ENCODE measurements around the gene FXYD6. TPM values are rescaled to one million over a fixed set of nuclear protein-coding genes. Genes with fewer than 3 reads are reported as not detected.

The FXYD6 gene
- total RNA-seq, 2 donors from 2014 or later, result 0.19 TPM; not detected in 1

DNA sequence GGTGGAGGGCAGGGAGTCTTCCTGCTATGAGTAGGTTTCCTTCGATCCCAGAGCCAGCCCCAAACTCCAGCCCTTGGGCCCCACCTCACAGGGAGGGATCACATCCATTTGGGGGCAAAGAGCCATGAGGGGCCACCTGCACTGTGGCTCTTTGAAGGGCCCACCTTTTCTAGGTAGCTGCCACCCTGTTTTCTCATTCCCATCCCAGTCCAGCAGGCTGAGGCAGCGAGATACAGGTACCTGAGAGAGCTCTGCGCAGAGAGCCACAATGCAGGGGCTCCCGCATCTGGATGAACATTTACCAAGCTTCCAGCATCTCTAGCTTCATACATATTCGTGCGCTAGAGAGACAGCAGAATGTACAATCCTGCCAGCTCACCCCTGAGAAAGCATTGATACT is 16.3 kb downstream of the FXYD6 start:
- H3K36me3 Mint-ChIP-seq (ENCODE audit: low read depth), result no peaks in the 10 kb centered on the region
- peaks cover 16% of the 10 kb centered on the region for H3K27me3 Mint-ChIP-seq
- no peak overlapping the region for H3K27ac Mint-ChIP-seq
- H3K9me3 Mint-ChIP-seq, result no peaks in the 10 kb centered on the region
- peaks cover 5% of the 10 kb centered on the region for H3K4me1 Mint-ChIP-seq
- no peak overlapping the region for H3K4me3 Mint-ChIP-seq
- ATAC-seq (replicated peaks), result no peak

DNA sequence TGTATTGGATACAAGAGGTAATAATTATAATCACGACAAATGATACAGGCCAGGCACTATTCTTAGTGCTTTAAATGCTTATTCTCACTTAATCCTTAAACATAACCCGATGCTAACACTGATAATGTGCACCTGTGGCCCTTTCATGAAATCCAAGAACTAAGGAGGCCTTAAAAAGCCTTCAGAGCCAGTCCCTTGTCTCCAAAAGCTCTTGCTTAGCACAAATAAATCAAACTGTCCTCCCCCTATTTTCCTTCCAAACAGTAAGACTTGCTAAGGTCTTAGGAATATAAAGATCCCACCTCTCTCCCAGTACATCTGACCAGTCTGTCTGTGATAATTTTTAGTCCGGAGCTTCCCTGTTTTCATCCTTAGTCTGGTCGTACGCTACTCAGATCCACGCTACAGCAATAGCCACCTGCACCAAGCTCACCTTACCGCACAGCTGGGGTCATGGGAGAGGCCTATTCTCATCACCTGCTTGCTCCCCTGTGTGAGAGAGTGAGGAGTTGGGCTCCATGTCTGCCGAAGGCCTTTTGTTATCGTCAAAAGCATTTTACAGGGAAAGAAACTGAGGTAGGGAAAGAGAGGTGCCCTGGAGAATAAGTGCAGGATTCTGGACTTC is 16.9 kb downstream of the FXYD6 start:
- Mint-ChIP-seq H3K4me1 (peaks cover 5% of the 10 kb centered on the region), H3K27me3 (peaks cover 17% of the 10 kb centered on the region)
- no peak for ATAC-seq (replicated peaks)

DNA sequence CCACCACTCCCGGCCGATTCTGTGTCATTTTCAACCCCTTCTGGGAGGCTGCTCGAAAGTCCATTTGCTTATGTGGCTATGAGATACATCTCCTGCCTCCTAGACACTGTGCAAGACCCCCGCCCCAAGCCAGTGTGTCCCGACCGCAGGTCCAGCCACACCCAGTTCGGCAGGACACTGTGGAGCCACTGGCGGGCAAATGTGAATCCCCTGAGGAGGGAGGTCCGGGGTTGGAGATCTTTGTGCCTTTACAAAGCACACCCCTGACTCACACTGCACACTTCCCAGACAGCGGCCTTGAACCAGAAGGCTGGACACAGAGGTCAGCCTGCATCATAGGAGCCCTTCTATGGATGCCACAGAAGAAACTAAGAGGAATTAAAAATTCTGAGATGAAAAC is 17.4 kb downstream of the FXYD6 start:
- no peak for ATAC-seq (replicated peaks)
- Mint-ChIP-seq H3K36me3 (ENCODE audit: low read depth) (no peaks in the 10 kb centered on the region), H3K27me3 (peaks cover 20% of the 10 kb centered on the region), H3K27ac (no peak overlapping the region), H3K4me3 (no peak overlapping the region), H3K4me1 (peaks cover 5% of the 10 kb centered on the region), H3K9me3 (no peaks in the 10 kb centered on the region)

More for the DNA sequence above, 16.9 kb downstream of the FXYD6 start:
- no peaks in the 10 kb centered on the region for H3K9me3 Mint-ChIP-seq
- no peak overlapping the region for H3K4me3 Mint-ChIP-seq
- H3K27ac Mint-ChIP-seq, result no peak overlapping the region
- no peaks in the 10 kb centered on the region for H3K36me3 Mint-ChIP-seq (ENCODE audit: low read depth)

GRCh38 chr11:117857734-117858414 is 18.6 kb downstream of the FXYD6 start:
- no peaks in the 10 kb centered on the region for H3K36me3 Mint-ChIP-seq (ENCODE audit: low read depth)
- ATAC-seq (replicated peaks), result no peak
- peaks cover 20% of the 10 kb centered on the region for H3K27me3 Mint-ChIP-seq

GRCh38 chr11:117855912-117856651 is 20.4 kb downstream of the FXYD6 start:
- no peak overlapping the region for H3K27ac Mint-ChIP-seq
- no peak for ATAC-seq (replicated peaks)
- no peak overlapping the region for H3K4me3 Mint-ChIP-seq
- peaks cover 20% of the 10 kb centered on the region for H3K27me3 Mint-ChIP-seq
- H3K9me3 Mint-ChIP-seq, result no peaks in the 10 kb centered on the region
- H3K4me1 Mint-ChIP-seq, result no peaks in the 10 kb centered on the region
- H3K36me3 Mint-ChIP-seq (ENCODE audit: low read depth), result no peaks in the 10 kb centered on the region

More at GRCh38 chr11:117857734-117858414, 18.6 kb downstream of the FXYD6 start:
- H3K4me1 Mint-ChIP-seq, result peaks cover 5% of the 10 kb centered on the region
- no peak overlapping the region for H3K4me3 Mint-ChIP-seq
- no peak overlapping the region for H3K27ac Mint-ChIP-seq
- no peaks in the 10 kb centered on the region for H3K9me3 Mint-ChIP-seq

- Mint-ChIP-seq H3K4me1 (no peaks in the 10 kb centered on the region), H3K4me3 (no peak overlapping the region), H3K9me3 (no peaks in the 10 kb centered on the region), H3K36me3 (ENCODE audit: low read depth) (no peaks in the 10 kb centered on the region), H3K27ac (no peak overlapping the region), H3K27me3 (peaks cover 20% of the 10 kb centered on the region)
- ATAC-seq (replicated peaks), result no peak
These were observed 21.1 kb downstream of the FXYD6 start for GRCh38 chr11:117855186-117855845.

- Mint-ChIP-seq H3K9me3 (no peaks in the 10 kb centered on the region), H3K36me3 (ENCODE audit: low read depth) (no peaks in the 10 kb centered on the region), H3K4me3 (no peak overlapping the region), H3K4me1 (peaks cover 5% of the 10 kb centered on the region), H3K27me3 (peaks cover 20% of the 10 kb centered on the region), H3K27ac (no peak overlapping the region)
- ATAC-seq (replicated peaks), result no peak
These were observed 24.1 kb downstream of the FXYD6 start for GRCh38 chr11:117852309-117852708.

DNA sequence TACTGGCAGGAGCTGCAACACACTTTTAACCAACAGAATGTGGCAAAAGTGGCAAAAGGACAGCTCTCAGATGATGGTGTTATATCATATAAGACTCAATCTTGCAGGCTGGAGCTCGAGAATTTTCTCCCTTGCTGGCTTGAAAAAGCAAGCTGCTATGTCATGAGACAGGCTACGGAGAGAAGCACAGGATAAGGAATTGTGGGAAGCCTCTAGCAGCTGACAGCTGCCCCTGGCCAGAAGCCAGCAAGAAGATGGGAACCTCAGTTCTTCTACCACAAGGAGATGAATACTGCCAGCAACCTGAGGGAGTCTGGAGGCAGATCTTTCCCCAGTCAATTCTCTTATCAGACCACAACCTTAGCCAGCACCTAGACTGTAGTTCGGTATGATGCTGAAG is 24.6 kb downstream of the FXYD6 start:
- no peak for ATAC-seq (replicated peaks)
- Mint-ChIP-seq H3K9me3 (no peaks in the 10 kb centered on the region), H3K4me3 (no peak overlapping the region), H3K4me1 (peaks cover 5% of the 10 kb centered on the region), H3K27ac (no peak overlapping the region), H3K36me3 (ENCODE audit: low read depth) (no peaks in the 10 kb centered on the region), H3K27me3 (peaks cover 16% of the 10 kb centered on the region)

- Mint-ChIP-seq H3K27ac (no peak overlapping the region), H3K9me3 (no peaks in the 10 kb centered on the region), H3K4me3 (no peak overlapping the region), H3K36me3 (ENCODE audit: low read depth) (no peaks in the 10 kb centered on the region), H3K4me1 (peaks cover 5% of the 10 kb centered on the region), H3K27me3 (peaks cover 12% of the 10 kb centered on the region)
- peak; percentile 47 for ATAC-seq (replicated peaks)
These were observed 25.4 kb downstream of the FXYD6 start for GRCh38 chr11:117851106-117851505.

- H3K4me1 Mint-ChIP-seq, result peaks cover 5% of the 10 kb centered on the region
- H3K4me3 Mint-ChIP-seq, result no peak overlapping the region
- no peaks in the 10 kb centered on the region for H3K9me3 Mint-ChIP-seq
- H3K27me3 Mint-ChIP-seq, result peaks cover 8% of the 10 kb centered on the region
- H3K27ac Mint-ChIP-seq, result no peak overlapping the region
- peak; percentile 50 for ATAC-seq (replicated peaks)
- no peaks in the 10 kb centered on the region for H3K36me3 Mint-ChIP-seq (ENCODE audit: low read depth)
These were observed 26.6 kb downstream of the FXYD6 start for GRCh38 chr11:117849781-117850414.

DNA sequence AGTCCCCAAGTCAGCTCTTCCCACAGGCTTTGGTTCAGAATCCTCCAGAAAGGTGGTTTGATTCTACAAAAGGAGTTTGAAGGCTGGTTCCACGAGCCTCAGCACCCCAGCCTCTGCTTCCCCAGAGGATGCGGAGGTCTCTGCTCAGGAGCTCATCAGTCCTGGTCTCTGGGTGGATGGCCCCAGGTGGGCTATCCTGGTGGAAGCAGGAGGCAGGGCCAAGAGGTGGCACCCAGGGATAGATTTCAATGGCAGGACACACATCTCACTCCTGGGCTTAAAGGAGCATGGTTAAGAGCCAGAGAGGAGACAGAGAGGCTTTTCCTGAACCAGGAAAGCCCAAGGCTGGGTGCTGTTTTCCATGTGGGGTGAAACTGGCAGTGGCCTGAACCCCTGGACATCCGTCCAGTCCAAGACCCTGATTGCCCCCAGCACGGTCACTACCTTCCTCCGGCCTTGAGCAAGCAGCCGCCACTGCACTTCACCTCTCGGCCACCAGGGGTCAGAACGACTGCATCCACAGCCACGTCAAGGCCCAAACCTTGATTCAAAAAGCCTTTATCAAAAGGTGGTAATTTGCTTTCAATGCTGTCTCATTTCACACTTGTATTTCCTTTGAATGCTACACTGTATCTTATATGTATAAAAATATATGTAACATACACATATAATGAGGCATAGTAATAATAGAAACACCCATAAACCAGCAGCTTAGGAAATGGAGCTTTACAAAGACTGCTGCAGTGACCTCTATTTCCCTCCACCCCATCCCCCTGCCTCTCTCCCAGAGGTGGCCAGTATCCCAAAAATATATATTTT is 32.6 kb downstream of the FXYD6 start:
- ATAC-seq (replicated peaks), result peak; percentile 83
- Mint-ChIP-seq H3K27me3 (no peaks in the 10 kb centered on the region), H3K4me3 (no peak overlapping the region), H3K36me3 (ENCODE audit: low read depth) (no peaks in the 10 kb centered on the region), H3K4me1 (no peaks in the 10 kb centered on the region), H3K9me3 (no peaks in the 10 kb centered on the region), H3K27ac (no peak overlapping the region)

DNA sequence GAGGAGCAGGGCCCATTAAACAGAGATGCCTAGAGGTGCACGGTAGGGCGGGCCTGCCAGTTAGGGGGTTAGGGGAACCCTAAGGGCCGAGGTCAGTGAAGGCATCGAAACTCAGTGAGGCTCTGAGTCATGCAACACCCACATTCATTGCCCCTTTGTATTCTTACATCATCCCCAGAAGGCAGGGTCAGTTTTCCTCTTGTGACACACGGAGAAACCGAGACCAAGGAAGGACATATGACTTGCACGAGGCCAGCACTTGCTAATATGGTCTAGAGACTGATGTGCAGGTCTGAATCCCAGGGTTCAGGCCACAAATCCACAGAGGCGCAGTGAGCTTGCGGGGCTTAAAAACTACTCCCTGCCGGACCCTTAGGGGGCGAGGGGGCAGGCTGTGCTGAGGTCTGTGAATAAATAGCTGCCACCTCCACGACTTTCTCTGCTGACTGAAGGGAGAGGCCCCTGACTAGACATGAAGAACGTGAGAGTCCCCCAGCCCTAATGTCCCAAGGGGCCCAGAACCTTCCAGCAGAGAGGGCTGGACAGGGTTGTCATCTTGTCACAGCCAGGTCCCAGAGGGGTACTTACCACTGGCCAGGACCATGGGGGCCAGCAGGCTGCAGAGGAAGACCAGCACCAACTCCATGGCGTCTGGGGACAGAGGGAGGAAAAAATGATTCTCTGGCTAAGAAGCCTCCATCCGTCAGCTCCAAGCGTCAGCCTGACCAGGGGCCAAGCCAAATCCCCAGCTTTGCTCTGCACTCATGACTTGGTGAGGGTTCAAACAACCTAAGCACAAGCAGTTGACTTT is 34.1 kb downstream of the FXYD6 start:
- Mint-ChIP-seq H3K9me3 (no peaks in the 10 kb centered on the region), H3K4me3 (no peak overlapping the region), H3K27me3 (peaks cover 2% of the 10 kb centered on the region), H3K36me3 (ENCODE audit: low read depth) (no peaks in the 10 kb centered on the region), H3K4me1 (no peaks in the 10 kb centered on the region), H3K27ac (no peak overlapping the region)
- no peak for ATAC-seq (replicated peaks)

DNA sequence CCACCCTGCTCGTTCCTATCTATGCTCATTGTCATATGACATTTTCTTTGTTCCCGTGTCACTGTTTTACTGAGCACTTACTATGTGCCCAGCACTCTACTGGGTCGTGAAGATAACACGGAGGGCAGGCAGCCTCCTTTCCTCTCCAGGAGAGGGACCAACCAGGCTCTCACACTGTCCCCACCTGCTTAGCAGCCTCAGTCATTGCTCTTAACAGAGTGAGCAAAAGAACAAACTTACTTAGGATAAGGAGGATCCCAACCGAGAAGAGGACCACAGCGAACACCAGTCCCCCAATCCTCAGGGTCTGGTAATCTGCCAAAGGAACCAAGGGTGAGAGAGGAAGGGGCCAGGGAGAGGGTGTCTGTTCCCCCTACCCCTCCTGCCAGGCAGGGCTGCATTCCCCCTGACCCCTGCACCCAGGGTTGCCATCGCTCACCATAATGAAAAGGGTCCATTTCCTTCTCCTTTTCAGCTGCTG is 34.9 kb downstream of the FXYD6 start:
- no peak for ATAC-seq (replicated peaks)
- H3K4me3 Mint-ChIP-seq, result no peak overlapping the region
- H3K36me3 Mint-ChIP-seq (ENCODE audit: low read depth), result no peaks in the 10 kb centered on the region
- no peaks in the 10 kb centered on the region for H3K9me3 Mint-ChIP-seq
- no peaks in the 10 kb centered on the region for H3K4me1 Mint-ChIP-seq
- H3K27me3 Mint-ChIP-seq, result peaks cover 4% of the 10 kb centered on the region
- no peak overlapping the region for H3K27ac Mint-ChIP-seq
